ENCODE data around the gene PRKCQ.

The PRKCQ gene

GRCh38 chr10:6567203-6567703, 12.8 kb downstream of the PRKCQ start:
- DNase-seq (ENCODE audit: low read depth): no peak

GRCh38 chr10:6565588-6565987, 14.5 kb downstream of the PRKCQ start:
- DNase-seq (ENCODE audit: low read depth): peak; percentile 10

- DNase-seq (ENCODE audit: low read depth): no peak
Observed at GRCh38 chr10:6564367-6564766, 15.7 kb downstream of the PRKCQ start.

GRCh38 chr10:6563731-6564130, 16.3 kb downstream of the PRKCQ start:
- DNase-seq (ENCODE audit: low read depth): no peak

- no peak for DNase-seq (ENCODE audit: low read depth)
Observed at GRCh38 chr10:6563075-6563474, 17.0 kb downstream of the PRKCQ start.

- DNase-seq (ENCODE audit: low read depth): no peak
Observed at GRCh38 chr10:6562221-6562620, 17.9 kb downstream of the PRKCQ start.

- DNase-seq (ENCODE audit: low read depth): no peak
Observed at GRCh38 chr10:6561552-6561951, 18.5 kb downstream of the PRKCQ start.

GRCh38 chr10:6558759-6559461, 21.2 kb downstream of the PRKCQ start:
- no peak for DNase-seq (ENCODE audit: low read depth)

GRCh38 chr10:6558272-6558671, 21.8 kb downstream of the PRKCQ start:
- DNase-seq (ENCODE audit: low read depth): no peak

- no peak for DNase-seq (ENCODE audit: low read depth)
Observed at GRCh38 chr10:6553937-6554336, 26.1 kb downstream of the PRKCQ start.

GRCh38 chr10:6543431-6544005, 36.6 kb downstream of the PRKCQ start:
- DNase-seq (ENCODE audit: low read depth): no peak

- no peak for DNase-seq (ENCODE audit: low read depth)
Observed at GRCh38 chr10:6542999-6543430, 37.1 kb downstream of the PRKCQ start.

GRCh38 chr10:6539833-6540232, 40.2 kb downstream of the PRKCQ start:
- DNase-seq (ENCODE audit: low read depth): no peak

GRCh38 chr10:6537770-6538169, 42.3 kb downstream of the PRKCQ start:
- DNase-seq (ENCODE audit: low read depth): no peak

- no peak for DNase-seq (ENCODE audit: low read depth)
Observed at GRCh38 chr10:6536102-6536501, 44.0 kb downstream of the PRKCQ start.

- DNase-seq (ENCODE audit: low read depth): no peak
Observed at GRCh38 chr10:6535156-6535764, 44.8 kb downstream of the PRKCQ start.

GRCh38 chr10:6532321-6532720, 47.8 kb downstream of the PRKCQ start:
- no peak for DNase-seq (ENCODE audit: low read depth)

- no peak for DNase-seq (ENCODE audit: low read depth)
Observed at GRCh38 chr10:6530966-6531365, 49.1 kb downstream of the PRKCQ start.

- DNase-seq (ENCODE audit: low read depth): no peak
Observed at GRCh38 chr10:6530211-6530840, 49.8 kb downstream of the PRKCQ start.

GRCh38 chr10:6528198-6528950, 51.7 kb downstream of the PRKCQ start:
- no peak for DNase-seq (ENCODE audit: low read depth)

- peak; percentile 73 for DNase-seq (ENCODE audit: low read depth)
Observed at GRCh38 chr10:6525599-6526165, 54.4 kb downstream of the PRKCQ start.

GRCh38 chr10:6522230-6522629, 57.8 kb downstream of the PRKCQ start:
- DNase-seq (ENCODE audit: low read depth): no peak
